WTC11 (cell line): ENCODE measurements around the gene CALN1. TPM values are rescaled to one million over a fixed set of nuclear protein-coding genes. Genes with fewer than 3 reads are reported as not detected.

Experiments used
- ATAC-seq: fragments of 200-7000 bp; cut with Tn5 transposase; 2 replicates; pipeline ENCODE4 v1.10.0; 2021; ENCODE audit warnings: mild to moderate bottlenecking, moderate library complexity
- CTCF ChIA-PET: fragments of 300-600 bp; sonication (Branson Sonifier 250); formaldehyde crosslinking; loops from one replicate; lab custom pipeline; 2021; ENCODE audit warnings: antibody characterized with exemption; lab: Charles Lee
- POLR2A ChIA-PET: fragments of 350-600 bp; sonication (Branson Sonifier 250); formaldehyde crosslinking; loops from one replicate; lab custom pipeline; 2021; ENCODE audit warnings: antibody characterized with exemption; lab: Charles Lee
- DNase-seq: peaks from one replicate; pipeline ENCODE4 v3.0.0; 2021; ENCODE audit warnings: low spot score
- H3K27ac Mint-ChIP-seq: 2 replicates; pipeline ENCODE4 v1.8.0; 2021; ENCODE audit warnings: mixed read lengths
- H3K27me3 Mint-ChIP-seq: 2 replicates; pipeline ENCODE4 v1.8.0; 2021; ENCODE audit warnings: low read depth, mild to moderate bottlenecking, moderate library complexity, mixed read lengths
- H3K36me3 Mint-ChIP-seq: 2 replicates; pipeline ENCODE4 v1.8.0; 2021; ENCODE audit warnings: mixed read lengths
- H3K4me1 Mint-ChIP-seq: 2 replicates; pipeline ENCODE4 v1.8.0; 2022; ENCODE audit warnings: mixed read lengths
- H3K4me3 Mint-ChIP-seq: 2 replicates; pipeline ENCODE4 v1.8.0; 2021; ENCODE audit warnings: mild to moderate bottlenecking, moderate library complexity, mixed read lengths
- H3K9me3 Mint-ChIP-seq: 2 replicates; pipeline ENCODE4 v1.8.0; 2021; ENCODE audit warnings: mixed read lengths
- CBFB ChIP-seq: sonication (generic); formaldehyde crosslinking; IDR thresholded peaks from 2 replicates; pipeline ENCODE4 v1.8.1; 2022; ENCODE audit warnings: mild to moderate bottlenecking, low read depth, missing genetic modification reagents
- EMX1 ChIP-seq: fragments of 250-450 bp; sonication (Bioruptor Pico); IDR thresholded peaks from 2 replicates; pipeline ENCODE4 v1.8.0; 2021; ENCODE audit warnings: mild to moderate bottlenecking
- ESRRA ChIP-seq: sonication (generic); formaldehyde crosslinking; IDR thresholded peaks from 2 replicates; pipeline ENCODE4 v1.8.1; 2022; ENCODE audit warnings: mild to moderate bottlenecking, missing genetic modification reagents, borderline replicate concordance
- FOXP1 ChIP-seq: sonication (generic); formaldehyde crosslinking; IDR thresholded peaks from 2 replicates; pipeline ENCODE4 v1.8.0; 2022; ENCODE audit warnings: missing genetic modification reagents, mild to moderate bottlenecking, moderate library complexity, borderline replicate concordance
- GTF2I ChIP-seq: fragments of 250-450 bp; sonication (Bioruptor Pico); conservative IDR thresholded peaks from 2 replicates; pipeline ENCODE4 v1.4.0; 2021; ENCODE audit warnings: mild to moderate bottlenecking
- IRF2 ChIP-seq: sonication (generic); formaldehyde crosslinking; IDR thresholded peaks from 2 replicates; pipeline ENCODE4 v1.8.0; 2022; ENCODE audit warnings: low read depth, missing genetic modification reagents, borderline replicate concordance
- NFATC4 ChIP-seq: fragments of 250-450 bp; sonication (Bioruptor Pico); IDR thresholded peaks from 2 replicates; pipeline ENCODE4 v1.9.0; 2021; ENCODE audit warnings: mild to moderate bottlenecking
- NR1H2 ChIP-seq: sonication (generic); formaldehyde crosslinking; IDR thresholded peaks from 2 replicates; pipeline ENCODE4 v1.9.0; 2021; ENCODE audit warnings: mild to moderate bottlenecking, moderate library complexity, missing genetic modification reagents
- NR3C1 ChIP-seq: sonication (generic); formaldehyde crosslinking; conservative IDR thresholded peaks from 2 replicates; pipeline ENCODE4 v1.8.1; 2023; ENCODE audit warnings: low read depth, mild to moderate bottlenecking, missing genetic modification reagents
- RORB ChIP-seq: fragments of 250-450 bp; sonication (Bioruptor Pico); IDR thresholded peaks from 2 replicates; pipeline ENCODE4 v1.9.0; 2021; ENCODE audit warnings: mild to moderate bottlenecking
- TP53 ChIP-seq: sonication (generic); formaldehyde crosslinking; IDR thresholded peaks from 2 replicates; pipeline ENCODE4 v1.8.1; 2023; ENCODE audit warnings: mild to moderate bottlenecking, missing genetic modification reagents
- ZNF138 ChIP-seq: sonication (generic); formaldehyde crosslinking; conservative IDR thresholded peaks from 2 replicates; pipeline ENCODE4 v1.8.1; 2022; ENCODE audit warnings: mild to moderate bottlenecking, moderate library complexity, missing genetic modification reagents
- ZNF263 ChIP-seq: sonication (generic); formaldehyde crosslinking; IDR thresholded peaks from 2 replicates; pipeline ENCODE4 v1.8.1; 2022; ENCODE audit warnings: low read depth, mild to moderate bottlenecking, moderate library complexity, missing genetic modification reagents
- ZNF396 ChIP-seq: fragments of 250-450 bp; sonication (Bioruptor Pico); IDR thresholded peaks from 2 replicates; pipeline ENCODE4 v1.8.0; 2021; ENCODE audit warnings: mild to moderate bottlenecking, moderate library complexity, borderline replicate concordance
- ZNF423 ChIP-seq: fragments of 250-450 bp; sonication (Bioruptor Pico); IDR thresholded peaks from 2 replicates; pipeline ENCODE4 v2.1.2; 2022; ENCODE audit warnings: mild to moderate bottlenecking, moderate library complexity
- total RNA-seq: library from RNA; stranded (reverse); gene quantifications from 3 replicates; pipeline ENCODE4 v1.2.3, GENCODE V29; 2021
- TF ChIP-seq, protein P1 (sequence below): sonication (generic); formaldehyde crosslinking; IDR thresholded peaks from 2 replicates; pipeline ENCODE4 v1.8.1; 2022; ENCODE audit warnings: low read depth, mild to moderate bottlenecking, moderate library complexity, missing genetic modification reagents, borderline replicate concordance
- TF ChIP-seq, protein P2 (sequence below): fragments of 250-450 bp; sonication (Bioruptor Pico); IDR thresholded peaks from 2 replicates; pipeline ENCODE4 v1.9.0; 2021; ENCODE audit warnings: moderate library complexity, mild to moderate bottlenecking, inconsistent platforms, borderline replicate concordance
- TF ChIP-seq, protein P3 (sequence below): sonication (generic); formaldehyde crosslinking; IDR thresholded peaks from 2 replicates; pipeline ENCODE4 v1.8.1; 2022; ENCODE audit warnings: mild to moderate bottlenecking, moderate library complexity, missing genetic modification reagents
- TF ChIP-seq, protein P4 (sequence below): sonication (generic); formaldehyde crosslinking; IDR thresholded peaks from 2 replicates; pipeline ENCODE4 v1.8.0; 2023; ENCODE audit warnings: missing genetic modification reagents, mild to moderate bottlenecking, borderline replicate concordance
- TF ChIP-seq, protein P5 (sequence below): fragments of 200-600 bp; IDR thresholded peaks from 2 replicates; pipeline ENCODE4 v1.8.0; 2022; ENCODE audit warnings: antibody characterized with exemption

The CALN1 gene
- total RNA-seq, 1 experiment from 2014 or later = 10.5 TPM

DNA sequence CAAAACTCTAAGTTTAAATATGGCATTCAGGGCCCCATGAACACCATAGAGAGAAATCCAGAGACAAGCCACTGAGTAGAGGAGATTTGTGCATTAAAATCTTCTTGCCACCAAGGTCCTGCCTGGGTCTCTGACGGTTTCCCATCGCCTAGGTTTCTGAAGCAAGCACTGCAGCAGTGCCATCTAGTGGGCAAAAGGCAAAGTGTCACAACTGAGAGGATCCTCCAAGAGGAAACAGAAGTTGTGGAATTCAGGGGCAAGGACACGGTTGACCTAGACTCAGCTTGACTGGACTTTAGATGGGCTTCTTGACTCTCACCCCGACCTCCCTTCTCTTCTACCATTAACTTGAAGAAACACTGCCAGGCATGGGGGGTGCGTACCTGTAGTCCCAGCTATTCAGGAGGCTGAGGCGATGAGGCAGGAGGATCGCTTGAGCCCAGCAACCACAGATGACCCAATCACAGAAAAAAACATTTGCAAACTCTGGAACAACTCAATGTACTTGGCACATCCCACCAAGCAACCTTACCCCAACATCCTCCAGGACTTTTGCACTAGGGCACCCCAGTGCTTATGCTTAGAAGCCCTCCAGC lies 676.1 kb downstream of the CALN1 start:
- POLR2A ChIA-PET = interaction anchor here (0.5 kb wide), 1 partner anchor 286 kb away, joined by 3 read pairs; no protein-coding TSS in a partner anchor

DNA sequence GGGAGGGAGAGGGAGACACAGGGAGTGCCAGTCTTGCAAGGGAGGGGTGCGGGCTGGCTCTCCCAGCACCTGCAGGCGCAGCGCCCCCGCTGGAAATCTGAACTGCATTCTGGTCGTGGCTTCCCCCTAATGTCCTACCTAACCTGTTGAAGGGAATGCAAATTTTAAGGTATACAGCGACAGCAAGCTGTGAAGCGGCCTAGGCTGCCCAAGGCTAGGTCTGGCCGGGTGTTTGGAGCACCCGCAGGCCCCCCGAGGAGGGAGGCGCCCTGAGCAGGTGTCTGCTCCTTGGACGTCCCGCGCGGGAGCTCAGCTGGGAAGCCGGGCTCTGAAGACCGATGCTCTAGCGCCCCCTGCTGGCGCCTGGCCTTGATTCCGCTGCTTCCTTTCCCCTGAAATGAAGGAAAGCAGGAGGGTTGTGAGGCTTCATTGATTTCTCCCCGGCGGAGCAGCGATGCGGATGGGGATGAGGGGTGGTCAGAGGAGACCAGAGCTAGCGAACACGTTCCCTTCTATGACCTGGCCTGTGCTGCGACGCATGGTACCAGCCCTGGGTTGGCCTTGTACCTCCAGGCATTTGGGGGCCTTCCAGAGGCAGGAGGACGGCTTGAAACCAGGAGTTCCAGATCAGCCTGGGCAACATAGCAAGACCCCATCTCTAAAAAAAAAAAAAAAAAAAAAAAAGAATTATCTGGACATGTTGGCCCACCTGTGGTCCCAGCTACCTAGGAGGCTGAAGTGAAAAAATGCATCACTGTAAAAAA lies 678.8 kb downstream of the CALN1 start:
- ATAC-seq = peak; percentile 80
- Mint-ChIP-seq H3K36me3 (peaks cover 22% of the 10 kb centered on the region), H3K4me3 (peak overlapping the region; percentile 61), H3K27me3 (no peaks in the 10 kb centered on the region), H3K9me3 (peaks cover 16% of the 10 kb centered on the region), H3K4me1 (peaks cover 18% of the 10 kb centered on the region), H3K27ac (no peak overlapping the region)
- CTCF ChIA-PET = interaction anchor here (0.6 to 2.7 kb wide), 31 partner anchors 11 to 904 kb away, joined by 3 to 26 read pairs (median 4); no protein-coding TSS in a partner anchor
- POLR2A ChIA-PET = interaction anchor here (0.6 kb wide), 1 partner anchor 13 kb away, joined by 3 read pairs; no protein-coding TSS in a partner anchor
- peak; percentile 97 for DNase-seq
- TF ChIP-seq NR1H2 (CRISPR knock-in tag) (no peak), FOXP1 (peak; percentile 74; the same call in 1 of the 2 replicates), NR3C1 (CRISPR knock-in tag) (no peak), RORB (no peak), TP53 (CRISPR knock-in tag) (0 out of 2 replicates have a peak, but pooled peaks have one; percentile 62), ZNF423 (CRISPR knock-in tag) (peak; percentile 100), ZNF138 (CRISPR knock-in tag) (no peak), CBFB (CRISPR knock-in tag) (0 out of 2 replicates have a peak, but pooled peaks have one; percentile 42), ESRRA (CRISPR knock-in tag) (no peak), ZNF396 (no peak), IRF2 (CRISPR knock-in tag) (no peak), ZNF263 (CRISPR knock-in tag) (peak; percentile 66; the same call in 1 of the 2 replicates), NFATC4 (CRISPR knock-in tag) (no peak), EMX1 (CRISPR knock-in tag) (no peak)
- TF ChIP-seq, protein P1, sequence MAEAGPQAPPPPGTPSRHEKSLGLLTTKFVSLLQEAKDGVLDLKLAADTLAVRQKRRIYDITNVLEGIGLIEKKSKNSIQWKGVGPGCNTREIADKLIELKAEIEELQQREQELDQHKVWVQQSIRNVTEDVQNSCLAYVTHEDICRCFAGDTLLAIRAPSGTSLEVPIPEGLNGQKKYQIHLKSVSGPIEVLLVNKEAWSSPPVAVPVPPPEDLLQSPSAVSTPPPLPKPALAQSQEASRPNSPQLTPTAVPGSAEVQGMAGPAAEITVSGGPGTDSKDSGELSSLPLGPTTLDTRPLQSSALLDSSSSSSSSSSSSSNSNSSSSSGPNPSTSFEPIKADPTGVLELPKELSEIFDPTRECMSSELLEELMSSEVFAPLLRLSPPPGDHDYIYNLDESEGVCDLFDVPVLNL (CRISPR knock-in tag) = no peak
- TF ChIP-seq, protein P2, sequence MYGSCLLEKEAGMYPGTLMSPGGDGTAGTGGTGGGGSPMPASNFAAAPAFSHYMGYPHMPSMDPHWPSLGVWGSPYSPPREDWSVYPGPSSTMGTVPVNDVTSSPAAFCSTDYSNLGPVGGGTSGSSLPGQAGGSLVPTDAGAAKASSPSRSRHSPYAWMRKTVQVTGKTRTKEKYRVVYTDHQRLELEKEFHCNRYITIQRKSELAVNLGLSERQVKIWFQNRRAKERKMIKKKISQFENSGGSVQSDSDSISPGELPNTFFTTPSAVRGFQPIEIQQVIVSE (CRISPR knock-in tag) = no peak
- TF ChIP-seq, protein P3, sequence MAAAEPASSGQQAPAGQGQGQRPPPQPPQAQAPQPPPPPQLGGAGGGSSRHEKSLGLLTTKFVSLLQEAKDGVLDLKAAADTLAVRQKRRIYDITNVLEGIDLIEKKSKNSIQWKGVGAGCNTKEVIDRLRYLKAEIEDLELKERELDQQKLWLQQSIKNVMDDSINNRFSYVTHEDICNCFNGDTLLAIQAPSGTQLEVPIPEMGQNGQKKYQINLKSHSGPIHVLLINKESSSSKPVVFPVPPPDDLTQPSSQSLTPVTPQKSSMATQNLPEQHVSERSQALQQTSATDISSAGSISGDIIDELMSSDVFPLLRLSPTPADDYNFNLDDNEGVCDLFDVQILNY (CRISPR knock-in tag) = peak; percentile 60; the same call in 1 of the 2 replicates
- TF ChIP-seq, protein P4, sequence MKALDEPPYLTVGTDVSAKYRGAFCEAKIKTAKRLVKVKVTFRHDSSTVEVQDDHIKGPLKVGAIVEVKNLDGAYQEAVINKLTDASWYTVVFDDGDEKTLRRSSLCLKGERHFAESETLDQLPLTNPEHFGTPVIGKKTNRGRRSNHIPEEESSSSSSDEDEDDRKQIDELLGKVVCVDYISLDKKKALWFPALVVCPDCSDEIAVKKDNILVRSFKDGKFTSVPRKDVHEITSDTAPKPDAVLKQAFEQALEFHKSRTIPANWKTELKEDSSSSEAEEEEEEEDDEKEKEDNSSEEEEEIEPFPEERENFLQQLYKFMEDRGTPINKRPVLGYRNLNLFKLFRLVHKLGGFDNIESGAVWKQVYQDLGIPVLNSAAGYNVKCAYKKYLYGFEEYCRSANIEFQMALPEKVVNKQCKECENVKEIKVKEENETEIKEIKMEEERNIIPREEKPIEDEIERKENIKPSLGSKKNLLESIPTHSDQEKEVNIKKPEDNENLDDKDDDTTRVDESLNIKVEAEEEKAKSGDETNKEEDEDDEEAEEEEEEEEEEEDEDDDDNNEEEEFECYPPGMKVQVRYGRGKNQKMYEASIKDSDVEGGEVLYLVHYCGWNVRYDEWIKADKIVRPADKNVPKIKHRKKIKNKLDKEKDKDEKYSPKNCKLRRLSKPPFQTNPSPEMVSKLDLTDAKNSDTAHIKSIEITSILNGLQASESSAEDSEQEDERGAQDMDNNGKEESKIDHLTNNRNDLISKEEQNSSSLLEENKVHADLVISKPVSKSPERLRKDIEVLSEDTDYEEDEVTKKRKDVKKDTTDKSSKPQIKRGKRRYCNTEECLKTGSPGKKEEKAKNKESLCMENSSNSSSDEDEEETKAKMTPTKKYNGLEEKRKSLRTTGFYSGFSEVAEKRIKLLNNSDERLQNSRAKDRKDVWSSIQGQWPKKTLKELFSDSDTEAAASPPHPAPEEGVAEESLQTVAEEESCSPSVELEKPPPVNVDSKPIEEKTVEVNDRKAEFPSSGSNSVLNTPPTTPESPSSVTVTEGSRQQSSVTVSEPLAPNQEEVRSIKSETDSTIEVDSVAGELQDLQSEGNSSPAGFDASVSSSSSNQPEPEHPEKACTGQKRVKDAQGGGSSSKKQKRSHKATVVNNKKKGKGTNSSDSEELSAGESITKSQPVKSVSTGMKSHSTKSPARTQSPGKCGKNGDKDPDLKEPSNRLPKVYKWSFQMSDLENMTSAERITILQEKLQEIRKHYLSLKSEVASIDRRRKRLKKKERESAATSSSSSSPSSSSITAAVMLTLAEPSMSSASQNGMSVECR (CRISPR knock-in tag) = no peak; the same call in 1 of the 2 replicates

More for the DNA sequence above, 676.1 kb downstream of the CALN1 start:
- peaks cover 16% of the 10 kb centered on the region for H3K9me3 Mint-ChIP-seq
- DNase-seq (peak; percentile 86), ATAC-seq (peak; percentile 56)
- H3K4me3 Mint-ChIP-seq = no peak overlapping the region
- TF ChIP-seq GTF2I (CRISPR knock-in tag) = no peak
- TF ChIP-seq, protein P5, sequence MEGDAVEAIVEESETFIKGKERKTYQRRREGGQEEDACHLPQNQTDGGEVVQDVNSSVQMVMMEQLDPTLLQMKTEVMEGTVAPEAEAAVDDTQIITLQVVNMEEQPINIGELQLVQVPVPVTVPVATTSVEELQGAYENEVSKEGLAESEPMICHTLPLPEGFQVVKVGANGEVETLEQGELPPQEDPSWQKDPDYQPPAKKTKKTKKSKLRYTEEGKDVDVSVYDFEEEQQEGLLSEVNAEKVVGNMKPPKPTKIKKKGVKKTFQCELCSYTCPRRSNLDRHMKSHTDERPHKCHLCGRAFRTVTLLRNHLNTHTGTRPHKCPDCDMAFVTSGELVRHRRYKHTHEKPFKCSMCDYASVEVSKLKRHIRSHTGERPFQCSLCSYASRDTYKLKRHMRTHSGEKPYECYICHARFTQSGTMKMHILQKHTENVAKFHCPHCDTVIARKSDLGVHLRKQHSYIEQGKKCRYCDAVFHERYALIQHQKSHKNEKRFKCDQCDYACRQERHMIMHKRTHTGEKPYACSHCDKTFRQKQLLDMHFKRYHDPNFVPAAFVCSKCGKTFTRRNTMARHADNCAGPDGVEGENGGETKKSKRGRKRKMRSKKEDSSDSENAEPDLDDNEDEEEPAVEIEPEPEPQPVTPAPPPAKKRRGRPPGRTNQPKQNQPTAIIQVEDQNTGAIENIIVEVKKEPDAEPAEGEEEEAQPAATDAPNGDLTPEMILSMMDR = peak; percentile 74
- H3K27ac Mint-ChIP-seq = 0 out of 2 replicates have a peak overlapping the region, but pooled peaks have one; percentile 29
- H3K4me1 Mint-ChIP-seq = peaks cover 34% of the 10 kb centered on the region
- H3K36me3 Mint-ChIP-seq = peaks cover 23% of the 10 kb centered on the region
- H3K27me3 Mint-ChIP-seq = no peaks in the 10 kb centered on the region
- CTCF ChIA-PET = interaction anchor here (0.6 to 3.2 kb wide), 15 partner anchors 14 to 906 kb away, joined by 3 to 28 read pairs (median 3); no protein-coding TSS in a partner anchor
